A549 (cell line): ENCODE results near the gene PEX7.
"Not testable (repeated sequence)": the region's sequence is repeated elsewhere in the genome, so short reads cannot be mapped to it uniquely, and the experiment has no call there.

ENCODE experiments used
- BHLHE40 ChIP-seq: IDR thresholded peaks from 2 replicates; pipeline ENCODE4 v1.6.1; 2012; ENCODE audit warnings: low read depth, low read length, inconsistent platforms
- CHD2 ChIP-seq: fragments of 150-350 bp; IDR thresholded peaks from 2 replicates; pipeline ENCODE4 v1.6.1; 2014; ENCODE audit warnings: low read length; ENCODE audit not compliant: partially characterized antibody
- HMGXB4 ChIP-seq: fragments of 250-450 bp; sonication (Bioruptor Pico); IDR thresholded peaks from 2 replicates; pipeline ENCODE4 v1.5.0; 2021; ENCODE audit warnings: mild to moderate bottlenecking, moderate library complexity, borderline replicate concordance
- MAFK ChIP-seq: fragments of 450-650 bp; IDR thresholded peaks from 2 replicates; pipeline ENCODE4 v1.6.1; 2014; ENCODE audit not compliant: partially characterized antibody
- POLR2A ChIP-seq: IDR thresholded peaks from 2 replicates; pipeline ENCODE4 v1.6.1; 2012; ENCODE audit warnings: mild to moderate bottlenecking, low read length
- RARB ChIP-seq: fragments of 250-450 bp; sonication (Bioruptor Pico); IDR thresholded peaks from 2 replicates; pipeline ENCODE4 v1.8.0; 2021; ENCODE audit warnings: mild to moderate bottlenecking, moderate library complexity
- RCOR1 ChIP-seq: fragments of 150-350 bp; IDR thresholded peaks from 2 replicates; pipeline ENCODE4 v1.6.1; 2014; ENCODE audit warnings: antibody characterized with exemption, low read length, low read depth
- TF ChIP-seq, protein P1 (sequence below): fragments of >200 bp; sonication (Bioruptor Twin); formaldehyde crosslinking; IDR thresholded peaks from 3 replicates; pipeline ENCODE4 v1.5.1; 2016
- TF ChIP-seq, protein P2 (sequence below): fragments of 200-600 bp; sonication (generic); IDR thresholded peaks from 2 replicates; pipeline ENCODE4 v1.6.1; 2016; ENCODE audit warnings: antibody characterized with exemption, mild to moderate bottlenecking, moderate library complexity

DNA sequence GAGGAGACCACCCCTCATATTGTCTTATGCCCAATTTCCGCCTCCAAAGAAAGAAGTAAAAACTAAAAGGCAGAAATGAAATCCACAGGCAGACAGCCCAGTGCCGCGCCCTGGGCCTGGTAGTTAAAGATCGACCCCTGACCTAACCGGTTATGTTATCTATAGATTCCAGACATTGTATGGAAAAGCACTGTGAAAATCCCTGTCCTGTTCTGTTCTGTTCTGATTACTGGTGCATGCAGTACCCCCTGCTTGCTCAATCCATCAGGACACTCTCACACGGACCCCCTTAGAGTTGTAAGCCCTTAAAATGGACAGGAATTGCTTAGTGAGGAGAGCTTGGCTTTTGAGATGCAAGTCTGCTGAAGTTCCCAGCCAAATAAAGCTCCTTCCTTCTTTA, 137.5 kb downstream of the PEX7 start:
- not testable (repeated sequence) for TF ChIP-seq BHLHE40; RCOR1; RARB (CRISPR knock-in tag); MAFK; CHD2; HMGXB4; POLR2A
- TF ChIP-seq, protein P1, sequence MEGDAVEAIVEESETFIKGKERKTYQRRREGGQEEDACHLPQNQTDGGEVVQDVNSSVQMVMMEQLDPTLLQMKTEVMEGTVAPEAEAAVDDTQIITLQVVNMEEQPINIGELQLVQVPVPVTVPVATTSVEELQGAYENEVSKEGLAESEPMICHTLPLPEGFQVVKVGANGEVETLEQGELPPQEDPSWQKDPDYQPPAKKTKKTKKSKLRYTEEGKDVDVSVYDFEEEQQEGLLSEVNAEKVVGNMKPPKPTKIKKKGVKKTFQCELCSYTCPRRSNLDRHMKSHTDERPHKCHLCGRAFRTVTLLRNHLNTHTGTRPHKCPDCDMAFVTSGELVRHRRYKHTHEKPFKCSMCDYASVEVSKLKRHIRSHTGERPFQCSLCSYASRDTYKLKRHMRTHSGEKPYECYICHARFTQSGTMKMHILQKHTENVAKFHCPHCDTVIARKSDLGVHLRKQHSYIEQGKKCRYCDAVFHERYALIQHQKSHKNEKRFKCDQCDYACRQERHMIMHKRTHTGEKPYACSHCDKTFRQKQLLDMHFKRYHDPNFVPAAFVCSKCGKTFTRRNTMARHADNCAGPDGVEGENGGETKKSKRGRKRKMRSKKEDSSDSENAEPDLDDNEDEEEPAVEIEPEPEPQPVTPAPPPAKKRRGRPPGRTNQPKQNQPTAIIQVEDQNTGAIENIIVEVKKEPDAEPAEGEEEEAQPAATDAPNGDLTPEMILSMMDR: not testable (repeated sequence)
- TF ChIP-seq, protein P2, sequence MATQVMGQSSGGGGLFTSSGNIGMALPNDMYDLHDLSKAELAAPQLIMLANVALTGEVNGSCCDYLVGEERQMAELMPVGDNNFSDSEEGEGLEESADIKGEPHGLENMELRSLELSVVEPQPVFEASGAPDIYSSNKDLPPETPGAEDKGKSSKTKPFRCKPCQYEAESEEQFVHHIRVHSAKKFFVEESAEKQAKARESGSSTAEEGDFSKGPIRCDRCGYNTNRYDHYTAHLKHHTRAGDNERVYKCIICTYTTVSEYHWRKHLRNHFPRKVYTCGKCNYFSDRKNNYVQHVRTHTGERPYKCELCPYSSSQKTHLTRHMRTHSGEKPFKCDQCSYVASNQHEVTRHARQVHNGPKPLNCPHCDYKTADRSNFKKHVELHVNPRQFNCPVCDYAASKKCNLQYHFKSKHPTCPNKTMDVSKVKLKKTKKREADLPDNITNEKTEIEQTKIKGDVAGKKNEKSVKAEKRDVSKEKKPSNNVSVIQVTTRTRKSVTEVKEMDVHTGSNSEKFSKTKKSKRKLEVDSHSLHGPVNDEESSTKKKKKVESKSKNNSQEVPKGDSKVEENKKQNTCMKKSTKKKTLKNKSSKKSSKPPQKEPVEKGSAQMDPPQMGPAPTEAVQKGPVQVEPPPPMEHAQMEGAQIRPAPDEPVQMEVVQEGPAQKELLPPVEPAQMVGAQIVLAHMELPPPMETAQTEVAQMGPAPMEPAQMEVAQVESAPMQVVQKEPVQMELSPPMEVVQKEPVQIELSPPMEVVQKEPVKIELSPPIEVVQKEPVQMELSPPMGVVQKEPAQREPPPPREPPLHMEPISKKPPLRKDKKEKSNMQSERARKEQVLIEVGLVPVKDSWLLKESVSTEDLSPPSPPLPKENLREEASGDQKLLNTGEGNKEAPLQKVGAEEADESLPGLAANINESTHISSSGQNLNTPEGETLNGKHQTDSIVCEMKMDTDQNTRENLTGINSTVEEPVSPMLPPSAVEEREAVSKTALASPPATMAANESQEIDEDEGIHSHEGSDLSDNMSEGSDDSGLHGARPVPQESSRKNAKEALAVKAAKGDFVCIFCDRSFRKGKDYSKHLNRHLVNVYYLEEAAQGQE: not testable (repeated sequence)
